IPS-20b (cell line): ENCODE measurements around the gene TWIST2.

Source experiments
- H3K27ac ChIP-seq: one replicate; pipeline ENCODE4 v1.5.1; 2013; ENCODE audit warnings: low read length
- H3K27me3 ChIP-seq: 2 replicates; pipeline ENCODE4 v1.6.1; 2013; ENCODE audit warnings: mild to moderate bottlenecking, low read length, inconsistent platforms; ENCODE audit not compliant: insufficient read depth
- H3K36me3 ChIP-seq: 2 replicates; pipeline ENCODE4 v1.6.1; 2013; ENCODE audit warnings: low read depth, mild to moderate bottlenecking, inconsistent platforms, low read length, moderate library complexity; ENCODE audit not compliant: insufficient read depth
- H3K4me1 ChIP-seq: 2 replicates; pipeline ENCODE4 v1.6.1; 2013; ENCODE audit warnings: mild to moderate bottlenecking, control low read depth, inconsistent platforms, low read length, moderate library complexity; ENCODE audit not compliant: insufficient read depth
- H3K4me3 ChIP-seq: 2 replicates; pipeline ENCODE4 v1.5.1; 2013; ENCODE audit warnings: mild to moderate bottlenecking, low read length, inconsistent platforms
- H3K9ac ChIP-seq: 2 replicates; pipeline ENCODE4 v1.6.1; 2013; ENCODE audit warnings: low read depth, mild to moderate bottlenecking, inconsistent platforms, low read length, moderate library complexity
- H3K9me3 ChIP-seq: 2 replicates; pipeline ENCODE4 v1.6.1; 2013; ENCODE audit warnings: mild to moderate bottlenecking, low read depth, low read length, inconsistent platforms; ENCODE audit not compliant: insufficient read depth

Gene TWIST2

GRCh38 chr2:238895361-238895882, 47.5 kb downstream of the TWIST2 start:
- Histone ChIP-seq H3K4me3 (no peak overlapping the region), H3K9ac (no peak overlapping the region), H3K9me3 (no peaks in the 10 kb centered on the region), H3K27ac (no peak overlapping the region), H3K36me3 (no peaks in the 10 kb centered on the region), H3K4me1 (peaks cover 10% of the 10 kb centered on the region), H3K27me3 (no peaks in the 10 kb centered on the region)

GRCh38 chr2:238895891-238896600, 48.2 kb downstream of the TWIST2 start:
- H3K27ac ChIP-seq, result no peak overlapping the region
- H3K9me3 ChIP-seq, result no peaks in the 10 kb centered on the region
- no peaks in the 10 kb centered on the region for H3K27me3 ChIP-seq
- no peaks in the 10 kb centered on the region for H3K36me3 ChIP-seq
- no peak overlapping the region for H3K4me3 ChIP-seq
- H3K9ac ChIP-seq, result no peak overlapping the region
- peaks cover 10% of the 10 kb centered on the region for H3K4me1 ChIP-seq

- H3K27me3 ChIP-seq, result no peaks in the 10 kb centered on the region
- H3K4me1 ChIP-seq, result peaks cover 10% of the 10 kb centered on the region
- no peak overlapping the region for H3K9ac ChIP-seq
- H3K4me3 ChIP-seq, result no peak overlapping the region
- H3K27ac ChIP-seq, result no peak overlapping the region
- H3K36me3 ChIP-seq, result no peaks in the 10 kb centered on the region
- no peaks in the 10 kb centered on the region for H3K9me3 ChIP-seq
Observed at GRCh38 chr2:238896641-238897040, 48.8 kb downstream of the TWIST2 start.

GRCh38 chr2:238897122-238897880, 49.4 kb downstream of the TWIST2 start:
- H3K27me3 ChIP-seq, result no peaks in the 10 kb centered on the region
- no peak overlapping the region for H3K4me3 ChIP-seq
- no peak overlapping the region for H3K27ac ChIP-seq
- no peaks in the 10 kb centered on the region for H3K9me3 ChIP-seq
- no peaks in the 10 kb centered on the region for H3K36me3 ChIP-seq
- H3K4me1 ChIP-seq, result peaks cover 10% of the 10 kb centered on the region
- no peak overlapping the region for H3K9ac ChIP-seq

- Histone ChIP-seq H3K4me1 (peaks cover 10% of the 10 kb centered on the region), H3K27me3 (no peaks in the 10 kb centered on the region), H3K36me3 (no peaks in the 10 kb centered on the region), H3K4me3 (no peak overlapping the region), H3K9me3 (no peaks in the 10 kb centered on the region), H3K9ac (no peak overlapping the region), H3K27ac (no peak overlapping the region)
Observed at GRCh38 chr2:238897911-238898311, 50.0 kb downstream of the TWIST2 start.

- Histone ChIP-seq H3K9ac (no peak overlapping the region), H3K9me3 (no peaks in the 10 kb centered on the region), H3K4me3 (no peak overlapping the region), H3K27me3 (no peaks in the 10 kb centered on the region), H3K36me3 (no peaks in the 10 kb centered on the region), H3K27ac (no peak overlapping the region), H3K4me1 (peaks cover 10% of the 10 kb centered on the region)
Observed at GRCh38 chr2:238898534-238899281, 50.8 kb downstream of the TWIST2 start.

- H3K27ac ChIP-seq, result no peak overlapping the region
- H3K27me3 ChIP-seq, result no peaks in the 10 kb centered on the region
- peaks cover 10% of the 10 kb centered on the region for H3K4me1 ChIP-seq
- no peaks in the 10 kb centered on the region for H3K9me3 ChIP-seq
- no peaks in the 10 kb centered on the region for H3K36me3 ChIP-seq
- H3K4me3 ChIP-seq, result no peak overlapping the region
- H3K9ac ChIP-seq, result no peak overlapping the region
Observed at GRCh38 chr2:238899386-238899785, 51.5 kb downstream of the TWIST2 start.

GRCh38 chr2:238900511-238900910, 52.6 kb downstream of the TWIST2 start:
- no peaks in the 10 kb centered on the region for H3K27me3 ChIP-seq
- H3K4me3 ChIP-seq, result no peak overlapping the region
- no peaks in the 10 kb centered on the region for H3K36me3 ChIP-seq
- no peak overlapping the region for H3K27ac ChIP-seq
- H3K9ac ChIP-seq, result no peak overlapping the region; the same call in 1 of the 2 replicates
- H3K4me1 ChIP-seq, result peaks cover 7% of the 10 kb centered on the region
- no peaks in the 10 kb centered on the region for H3K9me3 ChIP-seq

GRCh38 chr2:238901461-238902057, 53.7 kb downstream of the TWIST2 start:
- H3K27me3 ChIP-seq, result no peaks in the 10 kb centered on the region
- H3K36me3 ChIP-seq, result no peaks in the 10 kb centered on the region
- no peak overlapping the region for H3K27ac ChIP-seq
- H3K9me3 ChIP-seq, result no peaks in the 10 kb centered on the region
- no peak overlapping the region for H3K9ac ChIP-seq
- no peaks in the 10 kb centered on the region for H3K4me1 ChIP-seq
- H3K4me3 ChIP-seq, result no peak overlapping the region

- Histone ChIP-seq H3K27me3 (no peaks in the 10 kb centered on the region), H3K36me3 (no peaks in the 10 kb centered on the region), H3K9me3 (no peaks in the 10 kb centered on the region), H3K27ac (no peak overlapping the region), H3K4me3 (no peak overlapping the region), H3K4me1 (no peaks in the 10 kb centered on the region), H3K9ac (no peak overlapping the region)
Observed at GRCh38 chr2:238902285-238902684, 54.4 kb downstream of the TWIST2 start.

GRCh38 chr2:238903141-238903540, 55.3 kb downstream of the TWIST2 start:
- H3K9ac ChIP-seq, result no peak overlapping the region
- H3K4me3 ChIP-seq, result no peak overlapping the region
- H3K27me3 ChIP-seq, result no peaks in the 10 kb centered on the region
- no peaks in the 10 kb centered on the region for H3K9me3 ChIP-seq
- H3K4me1 ChIP-seq, result no peaks in the 10 kb centered on the region
- no peak overlapping the region for H3K27ac ChIP-seq
- no peaks in the 10 kb centered on the region for H3K36me3 ChIP-seq
